ENCODE data around the gene OR8B2. TPM values are rescaled to one million over a fixed set of nuclear protein-coding genes. Genes with fewer than 3 reads are reported as not detected.

The OR8B2 gene
- polyA plus RNA-seq, 3 donors: not detected

- Mint-ChIP-seq H3K9me3 (peaks cover 0 to 3% (median 0%) of the 10 kb centered on the region in 7 donors), H3K36me3 (no peaks in the 10 kb centered on the region), H3K4me3 (no peak within 1 kb of the TSS), H3K4me1 (no peaks in the 10 kb centered on the region), H3K27ac (no peak within 1 kb of the TSS), H3K27me3 (ENCODE audit: low read depth in 3 of 3) (peaks cover 0 to 3% (median 2%) of the 10 kb centered on the region in 3 donors)
- DNase-seq: no peak
- no CpG with 5 or more reads among the region's 2 CpGs for WGBS (ENCODE audit: insufficient coverage)
- no peaks in the 10 kb centered on the region for H3K79me2 ChIP-seq (ENCODE audit: insufficient read depth, low read length)
- H2AFZ ChIP-seq (ENCODE audit: insufficient read depth, low read depth, low read length, poor library complexity, severe bottlenecking): no peak within 1 kb of the TSS
- no peaks in the 10 kb centered on the region for H3K36me3 ChIP-seq (replicated peaks in 1 of 2; ENCODE audit: control insufficient read depth in 1 of 2, insufficient read depth in 2 of 2, low read length in 2 of 2)
- H3K27me3 ChIP-seq (ENCODE audit: control insufficient read depth in 2 of 2, insufficient read depth in 2 of 2, low read length in 2 of 2): no peaks in the 10 kb centered on the region
- no peaks in the 10 kb centered on the region for H4K20me1 ChIP-seq (ENCODE audit: insufficient read depth, low read length)
- no peak within 1 kb of the TSS for H3K4me2 ChIP-seq (replicated peaks; ENCODE audit: extremely low read depth, low read length, poor library complexity, severe bottlenecking)
- H3K9me3 ChIP-seq (replicated peaks in 1 of 2; ENCODE audit: control insufficient read depth in 1 of 2, insufficient read depth in 1 of 2, low read length in 2 of 2): no peaks in the 10 kb centered on the region
- TF ChIP-seq CTCF (IDR thresholded peaks at IDR 0.05): no peak
- H3K4me3 ChIP-seq (replicated peaks in 1 of 3; ENCODE audit: low read depth in 2 of 3, low read length in 3 of 3): no peak within 1 kb of the TSS
- H3K4me1 ChIP-seq (ENCODE audit: control insufficient read depth in 1 of 2, insufficient read depth in 2 of 2, low read length in 2 of 2): no peaks in the 10 kb centered on the region
- intact Hi-C loops (cut with micrococcal nuclease): loop anchor here (5.0 to 10.0 kb wide), 2 partner anchors 160 to 163 kb away; no protein-coding TSS in a partner anchor
- no peak within 1 kb of the TSS for H3K27ac ChIP-seq (ENCODE audit: low read depth in 1 of 2, low read length in 2 of 2)
- no peak within 1 kb of the TSS for H3K9ac ChIP-seq (ENCODE audit: insufficient read depth, low read length, poor library complexity, severe bottlenecking)
These were observed 40.2 kb upstream of the OR8B2 start, which contains the start of gene OR8B4 for GRCh38 chr11:124424384-124424921. Gene OR8B4, minus strand, starts transcription at chr11:124424871. Its CDS starts 0 bp downstream, at chr11:124424871.

GRCh38 chr11:124421043-124421442, 36.7 kb upstream of the OR8B2 start:
- H3K4me3 Mint-ChIP-seq: no peak overlapping the region
- TF ChIP-seq CTCF (IDR thresholded peaks at IDR 0.05): no peak
- H3K79me2 ChIP-seq (ENCODE audit: insufficient read depth, low read length): no peaks in the 10 kb centered on the region
- H2AFZ ChIP-seq (ENCODE audit: insufficient read depth, low read depth, low read length, poor library complexity, severe bottlenecking): no peak overlapping the region
- peaks cover 0 to 8% (median 4%) of the 10 kb centered on the region in 3 donors for H3K27me3 Mint-ChIP-seq (ENCODE audit: low read depth in 3 of 3)
- peaks cover 0 to 2% (median 0%) of the 10 kb centered on the region in 7 donors for H3K9me3 Mint-ChIP-seq
- no peaks in the 10 kb centered on the region for H3K9me3 ChIP-seq (replicated peaks in 1 of 2; ENCODE audit: control insufficient read depth in 1 of 2, insufficient read depth in 1 of 2, low read length in 2 of 2)
- H4K20me1 ChIP-seq (ENCODE audit: insufficient read depth, low read length): no peaks in the 10 kb centered on the region
- DNase-seq: no peak
- no peaks in the 10 kb centered on the region for H3K36me3 Mint-ChIP-seq
- 92% methylated on average over 3 of the region's 4 CpGs for WGBS (ENCODE audit: insufficient coverage)
- no peaks in the 10 kb centered on the region for H3K4me1 ChIP-seq (ENCODE audit: control insufficient read depth in 1 of 2, insufficient read depth in 2 of 2, low read length in 2 of 2)
- H3K27me3 ChIP-seq (ENCODE audit: control insufficient read depth in 2 of 2, insufficient read depth in 2 of 2, low read length in 2 of 2): peaks cover 0 to 2% of the 10 kb centered on the region in 2 donors
- H3K27ac Mint-ChIP-seq: no peak overlapping the region
- no peaks in the 10 kb centered on the region for H3K4me1 Mint-ChIP-seq
- no peak overlapping the region for H3K27ac ChIP-seq (ENCODE audit: low read depth in 1 of 2, low read length in 2 of 2)
- H3K36me3 ChIP-seq (replicated peaks in 1 of 2; ENCODE audit: control insufficient read depth in 1 of 2, insufficient read depth in 2 of 2, low read length in 2 of 2): no peaks in the 10 kb centered on the region
- intact Hi-C loops (cut with micrococcal nuclease): loop anchor here (5.0 to 10.0 kb wide), 2 partner anchors 164 to 166 kb away; no protein-coding TSS in a partner anchor
- H3K4me2 ChIP-seq (replicated peaks; ENCODE audit: extremely low read depth, low read length, poor library complexity, severe bottlenecking): no peak overlapping the region
- no peak overlapping the region for H3K4me3 ChIP-seq (replicated peaks in 1 of 3; ENCODE audit: low read depth in 2 of 3, low read length in 3 of 3)
- no peak overlapping the region for H3K9ac ChIP-seq (ENCODE audit: insufficient read depth, low read length, poor library complexity, severe bottlenecking)

Measured in CD14-positive monocyte (primary cell).